HUES64 (cell line): ENCODE results near the gene IL13.

Source experiments
- H3K27ac ChIP-seq: 2 replicates; pipeline ENCODE4 v1.7.0; 2013; ENCODE audit warnings: low read depth, low read length, inconsistent platforms
- H3K27me3 ChIP-seq: 2 replicates; pipeline ENCODE4 v1.6.1; 2013; ENCODE audit warnings: mild to moderate bottlenecking, low read length; ENCODE audit not compliant: insufficient read depth
- H3K36me3 ChIP-seq: 2 replicates; pipeline ENCODE4 v1.6.1; 2013; ENCODE audit warnings: mild to moderate bottlenecking, low read length; ENCODE audit not compliant: insufficient read depth
- H3K4me1 ChIP-seq: 2 replicates; pipeline ENCODE4 v1.6.1; 2013; ENCODE audit warnings: mild to moderate bottlenecking, low read length, moderate library complexity; ENCODE audit not compliant: insufficient read depth
- H3K4me3 ChIP-seq: 2 replicates; pipeline ENCODE4 v1.5.1; 2013; ENCODE audit warnings: mild to moderate bottlenecking, low read length, moderate library complexity
- H3K9ac ChIP-seq: 2 replicates; pipeline ENCODE4 v1.6.1; 2013; ENCODE audit warnings: mild to moderate bottlenecking, low read depth, low read length
- H3K9me3 ChIP-seq: 2 replicates; pipeline ENCODE4 v1.6.1; 2013; ENCODE audit warnings: low read depth, low read length; ENCODE audit not compliant: insufficient read depth
- WGBS: fragments of 150-250, 120-280 bp; methylation state at CpG from one replicate; pipeline ENCODE4 v1.1.7; 2013; ENCODE audit warnings: missing lambda C conversion rate; 5-methylcytosine and 5-hydroxymethylcytosine counted together

IL13 gene

DNA sequence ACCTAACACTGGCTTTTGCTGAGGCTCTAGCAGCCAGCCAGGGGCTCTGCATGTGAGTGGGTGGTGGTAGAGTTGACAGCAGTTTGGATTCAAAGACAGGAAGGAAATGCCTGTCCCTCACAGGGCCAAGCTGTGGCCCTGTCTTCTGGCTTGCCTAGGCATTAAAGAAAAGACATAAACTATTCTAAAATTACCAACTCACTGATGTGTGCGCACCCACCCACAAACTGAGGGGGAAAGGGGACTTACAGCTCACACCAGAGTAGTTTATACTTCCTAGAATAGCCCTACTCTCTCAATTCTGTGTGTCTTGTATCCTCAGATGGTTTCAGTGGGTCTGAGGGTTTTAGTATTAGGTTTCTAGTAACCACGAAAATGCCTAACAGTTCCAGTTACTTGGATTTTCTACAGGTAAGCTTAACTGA is 18.3 kb upstream of the IL13 start:
- no peaks in the 10 kb centered on the region for H3K9me3 ChIP-seq
- no peaks in the 10 kb centered on the region for H3K27me3 ChIP-seq
- whole genome bisulfite sequencing, result 88% methylated on average over 2 of the region's 2 CpGs
- H3K36me3 ChIP-seq, result peaks cover 59% of the 10 kb centered on the region
- H3K9ac ChIP-seq, result no peak overlapping the region
- no peak overlapping the region for H3K27ac ChIP-seq
- H3K4me3 ChIP-seq, result no peak overlapping the region
- peaks cover 8% of the 10 kb centered on the region for H3K4me1 ChIP-seq

DNA sequence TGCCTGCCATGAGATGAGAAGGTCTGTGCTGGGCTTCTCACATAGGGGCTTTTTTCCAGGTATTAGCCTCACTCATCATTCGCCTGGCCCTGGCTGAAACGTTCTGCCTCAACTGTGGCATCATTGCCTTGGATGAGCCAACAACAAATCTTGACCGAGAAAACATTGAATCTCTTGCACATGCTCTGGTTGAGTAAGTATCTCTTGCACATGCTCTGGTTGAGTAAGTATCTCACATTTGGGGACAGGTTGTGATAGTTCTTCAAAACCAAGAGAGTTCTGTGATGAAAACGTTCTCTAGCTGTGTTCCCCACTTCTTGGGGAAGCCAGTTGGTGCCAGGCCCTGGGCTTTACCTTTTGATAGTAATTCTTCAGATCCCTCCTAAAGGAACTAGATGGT is 17.4 kb upstream of the IL13 start:
- Histone ChIP-seq H3K36me3 (peaks cover 54% of the 10 kb centered on the region), H3K4me3 (no peak overlapping the region), H3K9me3 (no peaks in the 10 kb centered on the region), H3K4me1 (peaks cover 8% of the 10 kb centered on the region), H3K9ac (no peak overlapping the region), H3K27me3 (no peaks in the 10 kb centered on the region), H3K27ac (no peak overlapping the region)
- WGBS, result 90% methylated on average over 4 of the region's 4 CpGs

DNA sequence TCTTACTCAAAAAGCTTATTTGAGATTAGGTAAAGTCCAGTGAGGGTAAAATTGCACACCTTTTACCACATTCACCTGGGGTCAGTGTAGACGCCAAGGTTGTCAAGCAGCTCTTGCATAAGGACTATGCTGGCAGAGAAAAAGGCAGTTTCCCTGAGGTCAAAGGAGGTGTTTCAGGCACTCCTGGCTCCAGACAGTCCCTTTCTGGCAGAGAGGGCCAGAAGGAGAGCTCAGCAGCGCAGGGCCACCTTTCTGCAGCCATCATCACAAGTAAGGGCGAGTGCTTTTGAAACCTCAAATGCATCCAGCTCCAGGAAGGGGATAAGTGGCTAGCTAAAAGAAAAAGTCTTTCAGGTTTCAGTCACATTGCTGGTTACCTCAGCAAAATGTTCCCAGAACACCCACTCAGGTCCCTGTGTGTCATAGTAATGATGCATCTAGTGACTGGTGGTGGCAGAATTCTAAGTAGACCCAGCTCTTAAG is 16.7 kb upstream of the IL13 start:
- WGBS, result 96% methylated on average over 3 of the region's 3 CpGs
- Histone ChIP-seq H3K4me3 (no peak overlapping the region), H3K4me1 (peaks cover 8% of the 10 kb centered on the region), H3K27ac (no peak overlapping the region), H3K9ac (no peak overlapping the region), H3K9me3 (no peaks in the 10 kb centered on the region), H3K36me3 (peaks cover 54% of the 10 kb centered on the region), H3K27me3 (no peaks in the 10 kb centered on the region)

DNA sequence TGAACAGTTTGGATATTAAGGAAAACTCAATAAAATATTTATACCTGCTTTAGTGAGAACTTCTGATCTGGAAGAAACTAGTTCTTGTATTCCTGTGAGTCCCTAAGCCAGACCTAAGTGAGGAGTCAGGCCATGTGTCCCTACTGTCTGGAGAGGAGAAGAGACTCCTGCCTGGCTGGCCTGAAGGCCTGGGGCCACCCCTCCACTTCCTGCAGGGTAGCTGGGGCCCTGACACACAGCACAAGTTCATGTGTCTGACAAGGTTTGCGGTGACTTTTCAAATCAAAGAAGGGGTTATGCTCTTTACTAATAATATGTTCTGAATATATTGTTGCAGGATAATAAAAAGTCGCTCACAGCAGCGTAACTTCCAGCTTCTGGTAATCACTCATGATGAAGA is 16.1 kb upstream of the IL13 start:
- Histone ChIP-seq H3K4me3 (no peak overlapping the region), H3K36me3 (peaks cover 54% of the 10 kb centered on the region), H3K9ac (no peak overlapping the region), H3K27me3 (no peaks in the 10 kb centered on the region), H3K27ac (no peak overlapping the region), H3K4me1 (peaks cover 8% of the 10 kb centered on the region), H3K9me3 (no peaks in the 10 kb centered on the region)
- 99% methylated on average over 3 of the region's 3 CpGs for WGBS

DNA sequence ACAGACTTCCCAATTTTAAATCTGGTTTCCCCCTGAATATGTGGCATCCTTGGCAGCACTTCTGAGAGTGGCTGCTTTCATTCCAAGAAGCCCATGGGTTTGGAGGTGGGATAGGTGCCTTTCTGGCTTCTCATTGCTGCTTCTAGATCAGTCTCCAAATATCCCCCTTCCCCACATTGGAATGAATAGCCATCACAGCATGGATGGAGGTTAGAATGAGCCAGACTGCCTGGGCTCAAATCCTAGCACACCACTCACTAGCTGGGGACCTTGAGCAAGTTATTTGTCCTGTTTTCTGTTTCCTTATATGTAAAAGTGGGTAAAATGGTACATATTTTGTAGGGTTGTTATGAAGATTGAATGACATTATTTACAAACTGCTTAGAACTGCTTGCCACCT is 13.8 kb upstream of the IL13 start:
- no peak overlapping the region for H3K9ac ChIP-seq
- H3K4me1 ChIP-seq, result peaks cover 8% of the 10 kb centered on the region
- no peaks in the 10 kb centered on the region for H3K27me3 ChIP-seq
- peaks cover 33% of the 10 kb centered on the region for H3K36me3 ChIP-seq
- H3K9me3 ChIP-seq, result peaks cover 4% of the 10 kb centered on the region; the same call in 1 of the 2 replicates
- no peak overlapping the region for H3K27ac ChIP-seq
- H3K4me3 ChIP-seq, result no peak overlapping the region

DNA sequence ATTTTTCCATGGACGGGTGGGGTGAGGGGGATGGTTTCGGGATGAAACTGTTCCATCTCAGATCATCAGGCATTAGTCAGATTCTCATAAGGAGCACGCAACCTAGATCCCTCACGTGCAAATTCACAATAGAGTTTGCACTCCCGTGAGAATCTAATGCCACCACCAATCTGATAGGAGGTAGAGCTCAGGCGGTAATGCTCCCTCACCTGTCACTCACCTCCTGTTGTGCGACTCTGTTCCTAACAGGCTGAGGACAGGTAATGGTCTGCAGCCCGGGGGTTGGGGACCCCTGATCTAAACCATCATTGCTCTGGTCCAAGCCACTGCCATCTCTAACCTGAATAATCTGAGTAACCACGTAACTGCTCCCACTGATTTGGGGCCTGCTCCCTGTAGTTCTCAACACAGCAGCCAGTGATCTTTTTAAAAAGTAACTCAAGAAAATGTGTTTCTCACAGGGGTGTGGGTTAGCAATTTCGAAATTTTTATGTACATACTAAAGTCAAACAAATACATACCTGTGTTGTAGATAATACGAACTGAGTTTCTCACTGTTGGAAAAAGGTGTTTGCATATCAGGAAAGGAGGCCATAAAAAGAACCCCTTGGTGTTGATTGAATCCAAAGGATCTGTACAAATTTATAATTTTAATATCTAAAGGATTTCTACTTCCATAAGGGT is 11.2 kb upstream of the IL13 start:
- Histone ChIP-seq H3K9me3 (peaks cover 4% of the 10 kb centered on the region; the same call in 1 of the 2 replicates), H3K36me3 (peaks cover 10% of the 10 kb centered on the region; the same call in 1 of the 2 replicates), H3K27ac (no peak overlapping the region), H3K4me3 (no peak overlapping the region), H3K4me1 (peaks cover 8% of the 10 kb centered on the region), H3K9ac (no peak overlapping the region), H3K27me3 (no peaks in the 10 kb centered on the region)
- WGBS, result 89% methylated on average over 7 of the region's 11 CpGs

DNA sequence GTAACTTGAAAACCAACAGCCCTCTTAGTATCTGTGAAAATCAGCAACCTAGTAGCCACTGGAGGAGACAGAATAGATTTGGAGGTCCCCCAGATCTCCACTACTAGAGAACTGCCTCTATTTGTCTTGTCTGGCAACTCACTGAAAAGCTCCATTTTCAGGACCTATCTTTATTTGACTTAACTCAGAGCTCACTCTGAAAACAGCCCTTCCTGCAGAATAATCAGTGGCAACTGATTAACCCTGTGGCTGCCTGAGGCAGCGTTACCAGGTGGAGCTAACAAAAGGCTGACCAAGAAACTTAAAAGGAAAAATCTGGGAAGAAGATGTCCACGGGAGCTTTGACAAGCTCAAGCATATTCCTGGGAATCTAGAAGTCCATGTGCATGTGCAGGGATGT is 10.5 kb upstream of the IL13 start:
- no peak overlapping the region for H3K9ac ChIP-seq
- H3K27ac ChIP-seq, result no peak overlapping the region
- 82% methylated on average over 2 of the region's 2 CpGs for WGBS
- peaks cover 4% of the 10 kb centered on the region; the same call in 1 of the 2 replicates for H3K9me3 ChIP-seq
- H3K27me3 ChIP-seq, result no peaks in the 10 kb centered on the region
- no peak overlapping the region for H3K4me3 ChIP-seq
- peaks cover 8% of the 10 kb centered on the region for H3K4me1 ChIP-seq
- H3K36me3 ChIP-seq, result peaks cover 2% of the 10 kb centered on the region; the same call in 1 of the 2 replicates

DNA sequence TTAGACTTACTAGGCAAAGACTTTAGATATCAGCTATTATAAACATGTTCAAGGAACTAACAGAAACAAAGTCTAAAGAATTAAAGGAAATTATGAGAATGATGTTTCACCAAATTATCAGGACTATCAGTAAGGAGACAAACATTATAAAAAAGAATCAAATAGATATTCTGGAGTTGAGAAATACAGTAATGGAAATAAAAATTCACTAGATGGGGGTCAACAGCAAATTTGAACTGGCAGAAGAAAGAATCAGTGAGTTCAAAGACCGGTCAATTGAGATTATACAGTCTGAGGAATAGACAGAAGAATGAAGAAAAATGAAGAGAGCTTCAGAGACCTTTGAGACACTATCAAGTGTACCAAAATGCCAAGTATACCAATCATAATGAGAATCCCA is 9.6 kb upstream of the IL13 start:
- Histone ChIP-seq H3K4me1 (peaks cover 8% of the 10 kb centered on the region), H3K27ac (no peak overlapping the region), H3K27me3 (peaks cover 2% of the 10 kb centered on the region), H3K9ac (no peak overlapping the region), H3K4me3 (no peak overlapping the region), H3K36me3 (no peaks in the 10 kb centered on the region), H3K9me3 (peaks cover 4% of the 10 kb centered on the region; the same call in 1 of the 2 replicates)
- WGBS, result 76% methylated on average over 1 of the region's 1 CpG

DNA sequence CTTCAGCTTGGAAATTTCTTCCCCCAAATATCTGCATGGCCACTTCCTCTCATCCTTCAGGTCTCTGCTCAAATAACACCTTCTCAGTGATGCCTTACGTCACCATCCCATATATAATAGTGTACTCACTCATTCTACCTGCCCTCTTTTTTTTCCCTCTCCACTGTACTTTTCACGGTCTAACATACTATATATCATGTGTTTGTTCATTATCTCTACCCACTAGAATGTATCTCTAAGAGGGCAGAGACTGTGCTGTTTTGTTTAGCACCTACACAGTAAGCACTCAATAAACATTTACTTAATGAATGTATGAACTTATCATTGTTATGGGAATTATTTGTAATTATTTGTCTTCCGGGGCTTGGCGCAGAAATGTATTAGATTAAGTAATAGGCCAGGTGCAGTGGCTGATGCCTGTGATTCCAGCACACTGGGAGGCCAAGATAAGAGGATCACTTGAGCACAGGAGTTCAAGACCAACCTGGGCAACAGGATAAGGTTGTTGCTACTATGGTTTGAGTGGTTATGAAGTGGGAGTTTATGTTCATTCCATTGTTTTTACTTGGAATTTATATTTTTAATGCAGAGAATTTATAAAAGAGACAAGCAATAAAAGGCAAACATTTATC is 6.0 kb upstream of the IL13 start:
- peaks cover 4% of the 10 kb centered on the region; the same call in 1 of the 2 replicates for H3K9me3 ChIP-seq
- no peak overlapping the region for H3K27ac ChIP-seq
- no peaks in the 10 kb centered on the region for H3K36me3 ChIP-seq
- no peak overlapping the region for H3K4me3 ChIP-seq
- H3K9ac ChIP-seq, result no peak overlapping the region
- no peaks in the 10 kb centered on the region for H3K4me1 ChIP-seq
- 93% methylated on average over 4 of the region's 4 CpGs for WGBS
- peaks cover 38% of the 10 kb centered on the region for H3K27me3 ChIP-seq

DNA sequence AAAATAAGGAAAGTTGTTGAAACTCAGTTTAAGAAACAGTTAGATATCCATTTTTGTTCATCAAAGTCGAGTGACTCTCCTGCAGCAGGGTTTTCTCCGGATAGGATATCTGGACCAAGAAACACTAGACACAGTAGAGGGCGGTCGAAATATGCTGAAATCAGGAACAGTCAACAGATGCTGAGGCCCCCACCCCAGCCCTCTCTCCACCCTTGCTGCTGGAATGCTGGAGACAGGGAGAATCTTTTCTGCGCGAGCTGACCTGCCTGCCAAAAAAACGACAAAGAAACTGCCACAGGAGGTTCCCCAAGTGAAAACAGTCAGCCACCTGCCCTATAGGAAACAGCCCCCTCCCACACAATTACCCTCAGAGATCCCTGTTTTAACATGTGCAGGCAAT is 4.3 kb upstream of the IL13 start:
- H3K9ac ChIP-seq, result no peak overlapping the region
- peaks cover 54% of the 10 kb centered on the region for H3K27me3 ChIP-seq
- H3K27ac ChIP-seq, result no peak overlapping the region
- H3K36me3 ChIP-seq, result no peaks in the 10 kb centered on the region
- H3K4me3 ChIP-seq, result no peak overlapping the region
- 71% methylated on average over 7 of the region's 7 CpGs for WGBS
- no peaks in the 10 kb centered on the region for H3K9me3 ChIP-seq
- H3K4me1 ChIP-seq, result no peaks in the 10 kb centered on the region

DNA sequence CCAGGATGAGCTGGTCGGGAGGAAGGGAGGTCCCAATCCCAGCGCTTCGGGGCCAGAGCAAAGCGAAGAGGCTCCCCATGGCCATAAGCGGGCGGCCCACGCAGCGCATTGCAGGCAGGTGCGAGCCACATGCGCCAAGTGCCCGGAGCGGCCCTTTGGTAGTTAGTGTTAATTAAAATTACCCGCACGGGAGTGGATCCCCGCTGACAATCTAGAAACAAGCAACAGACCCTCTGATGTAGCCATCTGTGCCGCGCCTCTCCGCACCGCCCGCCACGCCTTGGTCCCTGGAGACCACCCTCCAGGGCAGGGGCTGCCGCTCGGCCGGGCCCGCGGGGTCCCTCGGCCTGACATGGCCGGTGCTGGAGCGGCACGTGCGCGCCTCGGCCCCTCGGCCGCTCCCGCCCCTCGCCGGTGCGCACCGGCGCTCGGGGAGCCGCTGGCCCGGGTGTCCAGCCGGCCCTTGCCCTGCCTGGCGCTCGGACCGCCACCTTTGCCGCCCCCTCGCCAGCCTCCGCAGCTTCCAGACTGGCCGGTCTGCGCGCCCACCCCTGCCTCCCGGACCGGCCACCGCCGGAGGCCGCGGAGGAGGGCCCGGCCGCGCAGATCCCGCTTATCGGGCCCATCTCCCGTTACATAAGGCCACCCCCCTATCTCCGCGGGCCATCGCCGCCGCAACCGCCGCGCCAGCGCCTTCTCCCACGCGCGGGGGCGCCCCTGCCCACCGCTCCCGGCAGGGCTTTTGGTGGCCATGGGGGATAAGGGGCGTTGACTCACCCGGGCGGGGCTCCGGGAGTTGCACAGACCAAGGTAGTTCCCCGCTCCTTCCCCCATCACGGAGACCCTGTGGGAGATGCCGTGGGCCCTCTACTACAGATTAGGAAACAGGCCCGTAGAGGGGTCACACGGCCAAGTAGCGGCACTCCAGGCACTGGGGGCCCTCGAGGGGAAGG is 1.9 kb upstream of the IL13 start:
- Histone ChIP-seq H3K36me3 (no peaks in the 10 kb centered on the region), H3K4me3 (peak overlapping the region; percentile 47), H3K9me3 (no peaks in the 10 kb centered on the region), H3K4me1 (no peaks in the 10 kb centered on the region), H3K27ac (no peak overlapping the region), H3K27me3 (peaks cover 54% of the 10 kb centered on the region), H3K9ac (no peak overlapping the region)
- WGBS, result 7% methylated on average over 92 of the region's 92 CpGs
